Esophagus (tissue), 2 donors: Measurements from ENCODE around the gene G6PC1. TPM values are rescaled to one million over a fixed set of nuclear protein-coding genes. Genes with fewer than 3 reads are reported as not detected.
"Not testable (repeated sequence)": the region's sequence is repeated elsewhere in the genome, so short reads cannot be mapped to it uniquely, and the experiment has no call there.

ENCODE experiments used
- H3K27ac ChIP-seq, 2 donors: one replicate each; pipeline ENCODE4 v1.5.1; 2013; ENCODE audit warnings: low read depth in 2 of 2, mild to moderate bottlenecking in 2 of 2, inconsistent platforms in 1 of 2, low read length in 1 of 2, moderate library complexity in 1 of 2
- H3K27me3 ChIP-seq, 2 donors: one replicate each; pipeline ENCODE4 v1.6.1; 2013; ENCODE audit warnings: low read length in 2 of 2, control low read depth in 1 of 2, mild to moderate bottlenecking in 1 of 2; ENCODE audit not compliant: insufficient read depth in 2 of 2, control insufficient read depth in 1 of 2
- H3K36me3 ChIP-seq, 2 donors: one replicate each; pipeline ENCODE4 v1.6.1; 2013; ENCODE audit warnings: low read length in 1 of 2; ENCODE audit not compliant: control insufficient read depth in 2 of 2, insufficient read depth in 2 of 2
- H3K4me1 ChIP-seq, 2 donors: one replicate each; pipeline ENCODE4 v1.6.1; 2013; ENCODE audit warnings: low read length in 1 of 2; ENCODE audit not compliant: control insufficient read depth in 2 of 2, insufficient read depth in 2 of 2
- H3K4me3 ChIP-seq, 2 donors: one replicate each; pipeline ENCODE4 v1.5.1; 2013; ENCODE audit warnings: low read length in 2 of 2, mild to moderate bottlenecking in 2 of 2, low read depth in 1 of 2, moderate library complexity in 1 of 2
- H3K9me3 ChIP-seq, 2 donors: one replicate each; pipeline ENCODE4 v1.6.1; 2013; ENCODE audit warnings: mild to moderate bottlenecking in 2 of 2, low read depth in 1 of 2, low read length in 1 of 2, moderate library complexity in 1 of 2; ENCODE audit not compliant: control insufficient read depth in 2 of 2, insufficient read depth in 1 of 2
- WGBS, 2 donors: extraction: QIAGEN DNeasy Blood & Tissue Kit; methylation state at CpG; one replicate each; pipeline ENCODE4 v1.1.7; 2013; 5-methylcytosine and 5-hydroxymethylcytosine counted together
- polyA plus RNA-seq, 2 donors: library from polyadenylated mRNA; stranded (reverse); fragments of 200-250 nt; gene quantifications; one replicate each; pipeline ENCODE4 v1.2.3, GENCODE V29; 2013
- donor health status: healthy with polysubstance abuse.
- donor health status: Bipolar disorder and iron deficiency.

Gene G6PC1
- polyA plus RNA-seq, 2 donors: not detected

- H3K27ac ChIP-seq: no peak overlapping the region
- H3K9me3 ChIP-seq: no peaks in the 10 kb centered on the region
- WGBS, 2 donors: 82 to 86% methylated on average over 6 of the region's 6 CpGs
- H3K4me3 ChIP-seq: no peak overlapping the region
- H3K36me3 ChIP-seq: no peaks in the 10 kb centered on the region
- peaks cover 0 to 4% of the 10 kb centered on the region in 2 donors for H3K27me3 ChIP-seq
- H3K4me1 ChIP-seq: no peaks in the 10 kb centered on the region
Measured at GRCh38 chr17:42873315-42873714, 27.3 kb upstream of the G6PC1 start.

DNA sequence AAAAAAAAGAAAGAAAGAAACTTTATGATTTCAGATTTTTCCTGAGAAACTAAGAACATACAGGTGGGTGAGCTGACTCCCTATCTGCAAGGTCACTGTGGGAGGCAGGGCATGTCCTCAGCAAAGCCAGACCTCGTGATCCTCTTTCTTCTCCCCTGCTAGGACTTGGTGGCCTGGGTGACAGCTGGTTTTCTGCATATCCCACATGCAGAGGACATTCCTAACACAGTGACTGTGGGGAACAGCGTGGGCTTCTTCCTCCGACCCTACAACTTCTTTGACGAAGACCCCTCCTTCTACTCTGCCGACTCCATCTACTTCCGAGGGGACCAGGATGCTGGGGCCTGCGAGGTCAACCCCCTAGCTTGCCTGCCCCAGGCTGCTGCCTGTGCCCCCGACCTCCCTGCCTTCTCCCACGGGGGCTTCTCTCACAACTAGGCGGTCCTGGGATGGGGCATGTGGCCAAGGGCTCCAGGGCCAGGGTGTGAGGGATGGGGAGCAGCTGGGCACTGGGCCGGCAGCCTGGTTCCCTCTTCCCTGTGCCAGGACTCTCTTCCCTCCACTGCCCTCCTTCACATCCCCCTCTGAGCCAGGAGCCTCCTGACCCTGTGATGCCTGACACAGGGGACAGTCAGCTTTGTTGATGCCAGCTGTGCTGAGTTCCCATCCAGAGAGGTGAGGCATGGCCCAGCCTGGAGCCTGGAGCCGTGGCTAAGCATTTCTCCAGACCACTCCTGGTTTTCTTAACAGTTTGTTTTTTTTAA is 26.5 kb upstream of the G6PC1 start:
- H3K9me3 ChIP-seq, H3K4me3 ChIP-seq, H3K4me1 ChIP-seq, H3K27ac ChIP-seq, H3K27me3 ChIP-seq, H3K36me3 ChIP-seq: not testable (repeated sequence)
- 75 to 85% methylated on average over 5 to 9 of the region's 12 CpGs for WGBS, 2 donors

DNA sequence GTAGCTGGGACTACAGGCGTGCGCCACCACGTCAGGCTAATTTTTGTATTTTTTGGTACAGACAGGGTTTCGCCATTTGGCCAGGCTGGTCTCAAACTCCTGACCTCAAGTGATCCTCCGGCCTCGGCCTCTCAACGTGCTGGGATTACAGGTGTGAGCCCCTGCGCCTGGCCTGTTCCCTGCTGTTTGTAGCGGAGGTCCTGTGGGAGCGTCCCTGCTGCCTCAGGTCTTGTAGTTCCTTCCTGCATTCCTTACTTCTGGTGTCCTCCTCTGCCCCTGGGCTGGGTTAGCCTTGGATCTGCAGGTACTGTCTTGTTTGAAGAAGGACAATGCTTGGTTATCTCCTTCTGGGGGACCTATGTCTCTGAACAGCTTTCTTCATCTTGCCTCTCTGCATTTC is 23.6 kb upstream of the G6PC1 start:
- Histone ChIP-seq H3K4me3 (no peak overlapping the region), H3K4me1 (no peaks in the 10 kb centered on the region), H3K27ac (no peak overlapping the region), H3K36me3 (no peaks in the 10 kb centered on the region), H3K9me3 (no peaks in the 10 kb centered on the region), H3K27me3 (peaks cover 0 to 4% of the 10 kb centered on the region in 2 donors)
- 92 to 97% methylated on average over 10 of the region's 10 CpGs for WGBS, 2 donors

GRCh38 chr17:42878123-42878880 is 22.3 kb upstream of the G6PC1 start:
- Histone ChIP-seq H3K4me1 (no peaks in the 10 kb centered on the region), H3K4me3 (no peak overlapping the region), H3K27me3 (no peaks in the 10 kb centered on the region), H3K27ac (no peak overlapping the region), H3K9me3 (no peaks in the 10 kb centered on the region), H3K36me3 (no peaks in the 10 kb centered on the region)
- 39 to 46% methylated on average over 12 to 13 of the region's 13 CpGs for WGBS, 2 donors

GRCh38 chr17:42878924-42879595 is 21.5 kb upstream of the G6PC1 start:
- 80 to 85% methylated on average over 8 of the region's 8 CpGs for WGBS, 2 donors
- H3K36me3 ChIP-seq: no peaks in the 10 kb centered on the region
- no peaks in the 10 kb centered on the region for H3K4me1 ChIP-seq
- H3K9me3 ChIP-seq: no peaks in the 10 kb centered on the region
- no peak overlapping the region for H3K4me3 ChIP-seq
- no peaks in the 10 kb centered on the region for H3K27me3 ChIP-seq
- no peak overlapping the region for H3K27ac ChIP-seq

- no peaks in the 10 kb centered on the region for H3K4me1 ChIP-seq
- 59 to 65% methylated on average over 6 of the region's 6 CpGs for WGBS, 2 donors
- H3K36me3 ChIP-seq: no peaks in the 10 kb centered on the region
- no peak overlapping the region for H3K4me3 ChIP-seq
- no peaks in the 10 kb centered on the region for H3K9me3 ChIP-seq
- no peaks in the 10 kb centered on the region for H3K27me3 ChIP-seq
- H3K27ac ChIP-seq: no peak overlapping the region
Measured at GRCh38 chr17:42879596-42879985, 21.0 kb upstream of the G6PC1 start.

- 79 to 87% methylated on average over 5 of the region's 5 CpGs for WGBS, 2 donors
- Histone ChIP-seq H3K27me3 (no peaks in the 10 kb centered on the region), H3K9me3 (no peaks in the 10 kb centered on the region), H3K36me3 (no peaks in the 10 kb centered on the region), H3K4me3 (no peak overlapping the region), H3K27ac (no peak overlapping the region), H3K4me1 (no peaks in the 10 kb centered on the region)
Measured at GRCh38 chr17:42880776-42881310, 19.8 kb upstream of the G6PC1 start.

GRCh38 chr17:42881706-42882105 is 18.9 kb upstream of the G6PC1 start:
- not testable (repeated sequence) for H3K27ac ChIP-seq, H3K9me3 ChIP-seq, H3K27me3 ChIP-seq, H3K36me3 ChIP-seq, H3K4me3 ChIP-seq, H3K4me1 ChIP-seq
- 85 to 86% methylated on average over 6 of the region's 6 CpGs for WGBS, 2 donors

GRCh38 chr17:42882166-42882565 is 18.4 kb upstream of the G6PC1 start:
- 86 to 89% methylated on average over 8 of the region's 8 CpGs for WGBS, 2 donors
- no peaks in the 10 kb centered on the region for H3K27me3 ChIP-seq
- no peaks in the 10 kb centered on the region for H3K4me1 ChIP-seq
- no peak overlapping the region for H3K27ac ChIP-seq
- no peaks in the 10 kb centered on the region for H3K36me3 ChIP-seq
- H3K9me3 ChIP-seq: no peaks in the 10 kb centered on the region
- no peak overlapping the region for H3K4me3 ChIP-seq
